ENCODE measurements around the gene B4GALT5. TPM values are rescaled to one million over a fixed set of nuclear protein-coding genes. Genes with fewer than 3 reads are reported as not detected.

B4GALT5 gene
- total and polyA plus RNA-seq, 7 donors: 32.0 to 284 (median 75.3) TPM

GRCh38 chr20:49608752-49609670 lies 104.7 kb downstream of the B4GALT5 start:
- no peak overlapping the region for H3K27ac ChIP-seq
- H3K4me1 ChIP-seq: peaks cover 16% of the 10 kb centered on the region
- DNase-seq (peak; percentile 54 to 78), ATAC-seq (peak; percentile 52 to 64 (median 60))
- 8 to 10% (median 9%) methylated on average over 17 of the region's 17 CpGs for WGBS, 3 donors
- intact Hi-C loops (cut with DNase I): loop anchor here (1.0 to 5.0 kb wide), 5 partner anchors 66 to 318 kb away; no protein-coding TSS in a partner anchor
- H3K36me3 ChIP-seq (ENCODE audit: insufficient read depth in 1 of 2, low read depth in 1 of 2): no peaks in the 10 kb centered on the region
- peak overlapping the region; percentile 22 for H3K4me3 ChIP-seq
- peaks cover 0 to 4% (median 0%) of the 10 kb centered on the region in 3 donors for H3K27me3 ChIP-seq (ENCODE audit: insufficient read depth in 3 of 3, low read length in 2 of 3)
- H3K9me3 ChIP-seq: no peaks in the 10 kb centered on the region
- peak; percentile 99 for TF ChIP-seq CTCF (IDR thresholded peaks at IDR 0.05)

DNA sequence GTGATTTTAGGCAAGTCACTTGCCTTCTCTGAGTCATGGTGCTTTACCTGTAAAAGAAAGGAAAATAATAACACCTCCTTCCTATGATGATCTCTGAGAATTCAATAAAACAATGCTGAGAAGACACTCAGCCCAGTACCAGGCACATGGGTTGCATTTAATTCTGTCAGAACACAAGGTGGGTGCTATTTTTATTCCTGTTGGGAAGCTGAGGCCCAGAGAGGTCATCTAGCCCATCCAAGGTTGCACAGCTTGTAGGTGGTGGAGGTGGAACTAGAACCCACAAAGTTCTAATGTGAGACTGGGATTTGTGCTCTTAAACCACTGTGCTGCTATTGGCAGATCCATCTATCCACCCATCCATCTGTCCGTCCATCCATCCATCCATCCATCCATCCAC lies 106.1 kb downstream of the B4GALT5 start:
- DNase-seq: peak in 1 of 2 donors; percentile 0
- no peaks in the 10 kb centered on the region for H3K9me3 ChIP-seq
- H3K27me3 ChIP-seq (ENCODE audit: insufficient read depth in 3 of 3, low read length in 2 of 3): peaks cover 0 to 4% (median 0%) of the 10 kb centered on the region in 3 donors
- H3K4me3 ChIP-seq: no peak overlapping the region
- intact Hi-C loops (cut with DNase I): loop anchor here in 1 of 2 donors (5.0 kb wide), 1 partner anchor 320 kb away; no protein-coding TSS in a partner anchor
- WGBS, 3 donors: 91 to 100% (median 93%) methylated on average over 1 of the region's 1 CpG
- H3K36me3 ChIP-seq (ENCODE audit: insufficient read depth in 1 of 2, low read depth in 1 of 2): no peaks in the 10 kb centered on the region
- no peak for ATAC-seq
- TF ChIP-seq CTCF (IDR thresholded peaks at IDR 0.05): no peak
- H3K4me1 ChIP-seq: peaks cover 13% of the 10 kb centered on the region
- H3K27ac ChIP-seq: no peak overlapping the region

- WGBS, 3 donors: 71 to 73% (median 71%) methylated on average over 11 of the region's 11 CpGs
- Histone ChIP-seq H3K4me1 (no peaks in the 10 kb centered on the region), H3K9me3 (no peaks in the 10 kb centered on the region), H3K36me3 (ENCODE audit: insufficient read depth in 1 of 2, low read depth in 1 of 2) (no peaks in the 10 kb centered on the region), H3K27me3 (ENCODE audit: insufficient read depth in 3 of 3, low read length in 2 of 3) (peaks cover 0 to 2% (median 0%) of the 10 kb centered on the region in 3 donors), H3K27ac (no peak overlapping the region), H3K4me3 (no peak overlapping the region)
- peak; percentile 15 for TF ChIP-seq CTCF (IDR thresholded peaks at IDR 0.05)
- ATAC-seq (peak in 3 of 4 donors; percentile 22 to 50 (median 31)), DNase-seq (peak; percentile 38 to 67)
- intact Hi-C loops (cut with DNase I): no loop called here
These were observed 110.5 kb downstream of the B4GALT5 start for GRCh38 chr20:49603209-49603627.

DNA sequence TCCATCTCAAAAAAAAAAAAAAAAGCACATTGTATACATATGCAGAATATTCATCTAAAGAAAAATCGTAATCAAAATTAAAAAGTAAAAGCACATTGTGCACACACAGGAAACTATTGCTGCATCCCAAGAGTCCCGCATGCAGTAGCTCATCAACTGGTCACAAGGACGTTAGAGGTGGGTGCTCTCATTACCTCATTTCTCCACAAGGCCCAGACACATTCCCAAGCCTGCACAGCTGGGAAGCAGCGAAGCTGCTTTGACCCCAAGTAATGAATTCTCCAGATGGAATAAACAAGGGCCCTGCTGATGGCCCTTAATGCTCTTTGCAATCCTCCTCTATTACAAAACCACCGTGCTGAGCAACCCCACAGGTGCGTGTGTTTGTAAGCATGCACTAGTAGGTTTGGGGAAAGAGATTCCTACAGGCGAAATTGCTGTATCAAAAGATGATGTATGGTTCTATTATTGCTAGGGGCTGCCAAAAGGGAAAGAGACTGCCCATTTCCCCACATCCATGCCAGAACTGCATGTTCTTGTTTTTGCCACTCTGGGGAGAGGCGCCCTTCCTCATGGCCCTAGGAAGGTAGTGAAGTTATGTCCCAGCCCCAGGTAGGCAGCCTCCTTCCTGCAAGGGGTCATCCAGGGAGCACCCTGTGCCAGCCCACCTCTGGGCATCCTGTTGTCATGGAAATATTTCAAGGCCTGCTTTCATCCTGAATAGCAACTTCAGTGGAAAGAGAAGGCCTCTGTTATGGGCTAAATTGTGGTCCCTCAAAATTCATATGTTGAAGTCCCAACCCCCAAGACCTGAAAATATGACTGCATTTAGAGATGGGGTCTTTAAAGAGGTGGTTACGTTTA lies 111.1 kb downstream of the B4GALT5 start:
- intact Hi-C loops (cut with DNase I): no loop called here
- no peak for TF ChIP-seq CTCF (IDR thresholded peaks at IDR 0.05)
- Histone ChIP-seq H3K4me1 (no peaks in the 10 kb centered on the region), H3K27me3 (ENCODE audit: insufficient read depth in 3 of 3, low read length in 2 of 3) (no peaks in the 10 kb centered on the region), H3K36me3 (ENCODE audit: insufficient read depth in 1 of 2, low read depth in 1 of 2) (no peaks in the 10 kb centered on the region), H3K9me3 (no peaks in the 10 kb centered on the region), H3K27ac (no peak overlapping the region), H3K4me3 (no peak overlapping the region)
- peak in 1 of 2 donors; percentile 53 for DNase-seq
- ATAC-seq: peak in 2 of 4 donors; percentile 22 to 66
- WGBS, 3 donors: 71 to 76% (median 74%) methylated on average over 9 of the region's 9 CpGs

Measured in psoas muscle (tissue), 8 donors.